ENCODE data around the gene NUDCD3.

DNA sequence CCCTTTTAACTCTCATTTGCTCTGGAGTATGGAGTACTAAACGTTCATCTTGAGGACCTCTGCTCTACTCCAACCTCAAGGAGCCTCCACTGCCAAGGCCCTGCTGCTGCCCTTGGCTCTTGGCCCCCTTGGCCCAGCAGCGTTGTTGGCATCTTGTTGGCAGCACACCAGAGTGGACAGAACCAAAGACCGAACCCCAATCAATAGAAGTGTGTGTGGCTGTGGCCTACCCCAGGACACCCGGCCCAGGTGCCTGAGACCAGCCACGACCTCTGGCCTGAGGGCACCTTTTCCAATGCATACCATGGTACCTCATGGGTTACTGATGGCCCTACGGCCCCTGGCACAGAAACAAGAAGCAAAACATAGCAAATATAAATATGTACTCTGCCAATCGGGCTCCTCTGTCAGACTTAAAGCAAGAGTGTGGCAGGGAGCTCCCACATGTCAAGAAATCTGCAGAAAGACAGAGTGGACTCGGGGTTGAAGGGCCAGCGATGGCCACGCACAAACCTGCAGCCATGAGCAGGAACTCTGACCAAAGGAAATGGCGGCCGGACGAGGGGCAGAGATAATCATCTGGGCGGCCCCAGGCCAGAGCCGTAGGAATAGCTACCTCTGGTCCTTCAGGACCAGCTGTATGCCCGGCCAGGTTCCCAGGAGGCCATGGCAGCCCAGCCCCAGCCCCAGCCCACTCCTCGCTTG is 47.8 kb upstream of the NUDCD3 start:
- no peak for TF ChIP-seq POLR2A (IDR thresholded peaks at IDR 0.05)
- TF ChIP-seq, protein P1, sequence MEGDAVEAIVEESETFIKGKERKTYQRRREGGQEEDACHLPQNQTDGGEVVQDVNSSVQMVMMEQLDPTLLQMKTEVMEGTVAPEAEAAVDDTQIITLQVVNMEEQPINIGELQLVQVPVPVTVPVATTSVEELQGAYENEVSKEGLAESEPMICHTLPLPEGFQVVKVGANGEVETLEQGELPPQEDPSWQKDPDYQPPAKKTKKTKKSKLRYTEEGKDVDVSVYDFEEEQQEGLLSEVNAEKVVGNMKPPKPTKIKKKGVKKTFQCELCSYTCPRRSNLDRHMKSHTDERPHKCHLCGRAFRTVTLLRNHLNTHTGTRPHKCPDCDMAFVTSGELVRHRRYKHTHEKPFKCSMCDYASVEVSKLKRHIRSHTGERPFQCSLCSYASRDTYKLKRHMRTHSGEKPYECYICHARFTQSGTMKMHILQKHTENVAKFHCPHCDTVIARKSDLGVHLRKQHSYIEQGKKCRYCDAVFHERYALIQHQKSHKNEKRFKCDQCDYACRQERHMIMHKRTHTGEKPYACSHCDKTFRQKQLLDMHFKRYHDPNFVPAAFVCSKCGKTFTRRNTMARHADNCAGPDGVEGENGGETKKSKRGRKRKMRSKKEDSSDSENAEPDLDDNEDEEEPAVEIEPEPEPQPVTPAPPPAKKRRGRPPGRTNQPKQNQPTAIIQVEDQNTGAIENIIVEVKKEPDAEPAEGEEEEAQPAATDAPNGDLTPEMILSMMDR (IDR thresholded peaks at IDR 0.05) = no peak

All from suprapubic skin (tissue), 3 donors.